Breast epithelium (tissue), 3 donors: Measurements from ENCODE around the gene SMCO2.

Experiments
- CTCF ChIP-seq, 3 donors: fragments of 450-650 bp; IDR thresholded peaks; one replicate each; pipeline ENCODE4 v1.5.1; 2016 to 2017; ENCODE audit warnings: antibody characterized with exemption in 3 of 3, mild to moderate bottlenecking in 3 of 3, moderate library complexity in 3 of 3
- POLR2A ChIP-seq: fragments of 450-650 bp; IDR thresholded peaks from one replicate; pipeline ENCODE4 v1.6.1; 2016; ENCODE audit warnings: antibody characterized with exemption, mild to moderate bottlenecking, moderate library complexity
- POLR2AphosphoS5 ChIP-seq, 3 donors: sonication (generic); formaldehyde crosslinking; IDR thresholded peaks; one replicate each; pipeline ENCODE4 v1.6.1; 2017; ENCODE audit warnings: antibody characterized with exemption in 3 of 3

- TF ChIP-seq CTCF (IDR thresholded peaks at IDR 0.05) (no peak), POLR2AphosphoS5 (IDR thresholded peaks at IDR 0.05) (no peak), POLR2A (no peak)
Measured at GRCh38 chr12:27480016-27480415, 33.5 kb downstream of the SMCO2 start.
